ENCODE measurements around the gene NAV1. TPM values are rescaled to one million over a fixed set of nuclear protein-coding genes. Genes with fewer than 3 reads are reported as not detected.

NAV1 gene
- total RNA-seq, 4 donors from 2014 or later: 22.9 to 49.2 (median 34.2) TPM

- WGBS, 2 donors: 89 to 96% methylated on average over 9 of the region's 10 CpGs
- H3K36me3 ChIP-seq: no peaks in the 10 kb centered on the region
These were observed 28.2 kb downstream of the NAV1 start for GRCh38 chr1:201566933-201567801.

GRCh38 chr1:201568265-201568664 is 29.3 kb downstream of the NAV1 start:
- no peak overlapping the region for H3K4me3 ChIP-seq
- no peak for DNase-seq (ENCODE audit: low spot score in 2 of 2)
- H3K27ac ChIP-seq: peak overlapping the region in 1 of 4 donors; percentile 87
- peaks cover 0 to 49% (median 20%) of the 10 kb centered on the region in 4 donors for H3K4me1 ChIP-seq
- no peaks in the 10 kb centered on the region for H3K27me3 ChIP-seq
- TF ChIP-seq CTCF (IDR thresholded peaks at IDR 0.05) (no peak), POLR2A (IDR thresholded peaks at IDR 0.05) (no peak), EP300 (IDR thresholded peaks at IDR 0.05) (no peak)
- no peaks in the 10 kb centered on the region for H3K9me3 ChIP-seq
- no peaks in the 10 kb centered on the region for H3K36me3 ChIP-seq
- 85 to 90% methylated on average over 6 of the region's 6 CpGs for WGBS, 2 donors

More at GRCh38 chr1:201566933-201567801, 28.2 kb downstream of the NAV1 start:
- Histone ChIP-seq H3K4me3 (no peak overlapping the region), H3K27ac (peak overlapping the region in 2 of 4 donors; percentile 60 to 87), H3K9me3 (no peaks in the 10 kb centered on the region), H3K4me1 (peaks cover 0 to 60% (median 25%) of the 10 kb centered on the region in 4 donors), H3K27me3 (no peaks in the 10 kb centered on the region)
- TF ChIP-seq CTCF (IDR thresholded peaks at IDR 0.05) (no peak), EP300 (IDR thresholded peaks at IDR 0.05) (no peak), POLR2A (IDR thresholded peaks at IDR 0.05) (no peak)
- DNase-seq (ENCODE audit: low spot score in 2 of 2): no peak

GRCh38 chr1:201568859-201569294 is 29.9 kb downstream of the NAV1 start:
- TF ChIP-seq POLR2A (IDR thresholded peaks at IDR 0.05) (no peak), EP300 (IDR thresholded peaks at IDR 0.05) (no peak), CTCF (IDR thresholded peaks at IDR 0.05) (no peak)
- H3K36me3 ChIP-seq: no peaks in the 10 kb centered on the region
- DNase-seq (ENCODE audit: low spot score in 2 of 2): no peak
- peaks cover 0 to 43% (median 20%) of the 10 kb centered on the region in 4 donors for H3K4me1 ChIP-seq
- WGBS, 2 donors: 71 to 93% methylated on average over 2 to 4 of the region's 4 CpGs
- H3K4me3 ChIP-seq: no peak overlapping the region
- H3K27ac ChIP-seq: no peak overlapping the region
- H3K27me3 ChIP-seq: no peaks in the 10 kb centered on the region
- H3K9me3 ChIP-seq: no peaks in the 10 kb centered on the region

GRCh38 chr1:201570181-201570885 is 31.4 kb downstream of the NAV1 start:
- no peak for DNase-seq (ENCODE audit: low spot score in 2 of 2)
- Histone ChIP-seq H3K4me1 (peaks cover 0 to 31% (median 15%) of the 10 kb centered on the region in 4 donors), H3K27ac (no peak overlapping the region), H3K27me3 (no peaks in the 10 kb centered on the region), H3K9me3 (no peaks in the 10 kb centered on the region), H3K4me3 (no peak overlapping the region), H3K36me3 (no peaks in the 10 kb centered on the region)
- no peak for TF ChIP-seq EP300 (IDR thresholded peaks at IDR 0.05)
- TF ChIP-seq CTCF (IDR thresholded peaks at IDR 0.05): no peak
- TF ChIP-seq POLR2A (IDR thresholded peaks at IDR 0.05): no peak
- 83 to 90% methylated on average over 4 of the region's 4 CpGs for WGBS, 2 donors
